HG02623 (cell line): Measurements from ENCODE around the gene STX7.

Source experiments
- ATAC-seq: cut with Tn5 transposase; IDR thresholded peaks from one replicate; pipeline ENCODE4 v1.9.1; 2021; ENCODE audit warnings: moderate library complexity; ENCODE audit not compliant: unreplicated experiment

STX7 gene

GRCh38 chr6:132506869-132507808 is 5.8 kb downstream of the STX7 start:
- ATAC-seq = no peak

DNA sequence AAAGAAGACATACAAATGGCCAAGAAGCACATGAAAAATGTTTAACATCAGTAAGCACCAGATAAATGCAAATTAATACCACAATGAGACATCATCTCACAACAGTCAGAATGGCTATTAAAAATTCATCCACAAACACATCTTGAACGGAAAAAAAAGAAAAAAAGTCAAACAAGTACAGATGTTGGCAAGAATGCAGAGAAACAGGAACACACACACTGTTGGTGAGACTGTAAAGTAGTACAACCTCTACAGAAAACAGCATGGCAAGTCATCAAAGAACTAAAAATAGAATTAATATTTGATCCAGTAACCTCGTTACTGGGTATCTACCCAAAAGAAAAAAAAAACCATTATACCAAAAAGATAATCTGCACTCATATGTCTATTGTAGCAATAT is 6.5 kb downstream of the STX7 start:
- no peak for ATAC-seq

GRCh38 chr6:132505158-132505557 is 7.8 kb downstream of the STX7 start:
- ATAC-seq = no peak

DNA sequence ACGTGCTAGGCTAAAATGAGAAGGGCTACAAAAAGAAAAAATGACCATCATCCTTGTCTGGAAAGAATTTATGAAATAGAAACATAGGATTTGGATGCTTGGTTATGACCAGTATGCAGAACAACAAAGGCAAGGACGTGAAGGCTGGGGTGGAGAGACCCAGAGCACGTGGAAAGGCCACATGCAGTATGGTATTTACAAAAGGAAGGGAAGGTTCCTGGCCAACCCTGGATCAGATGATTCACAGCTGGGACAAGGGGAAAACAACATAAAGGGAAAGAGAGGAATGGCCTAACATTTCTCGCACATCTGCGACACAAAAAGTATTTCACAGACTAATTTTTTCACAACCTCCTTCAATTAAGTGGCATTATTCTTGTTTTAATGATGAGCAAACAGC is 8.2 kb downstream of the STX7 start:
- ATAC-seq = no peak

DNA sequence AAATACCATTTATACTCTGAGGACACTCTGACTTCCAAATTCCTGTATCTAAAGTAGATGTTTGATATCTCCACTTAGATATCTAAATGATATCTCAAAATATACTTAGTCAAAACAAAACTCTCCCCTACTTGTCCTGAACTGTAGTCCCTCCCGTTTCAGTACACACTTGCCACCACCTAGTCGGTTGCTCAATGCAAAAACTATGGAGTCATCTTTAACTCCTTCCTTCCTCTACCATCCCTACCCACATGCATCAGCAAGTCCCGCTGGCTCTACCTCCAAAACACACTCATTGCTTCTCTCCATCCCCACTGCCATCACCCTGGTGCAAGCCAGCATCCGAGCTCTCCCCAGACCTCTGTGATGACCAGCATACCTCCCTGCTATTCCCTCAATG is 13.2 kb downstream of the STX7 start:
- no peak for ATAC-seq

- ATAC-seq = peak; percentile 35
Measured at GRCh38 chr6:132498638-132499037, 14.3 kb downstream of the STX7 start.

DNA sequence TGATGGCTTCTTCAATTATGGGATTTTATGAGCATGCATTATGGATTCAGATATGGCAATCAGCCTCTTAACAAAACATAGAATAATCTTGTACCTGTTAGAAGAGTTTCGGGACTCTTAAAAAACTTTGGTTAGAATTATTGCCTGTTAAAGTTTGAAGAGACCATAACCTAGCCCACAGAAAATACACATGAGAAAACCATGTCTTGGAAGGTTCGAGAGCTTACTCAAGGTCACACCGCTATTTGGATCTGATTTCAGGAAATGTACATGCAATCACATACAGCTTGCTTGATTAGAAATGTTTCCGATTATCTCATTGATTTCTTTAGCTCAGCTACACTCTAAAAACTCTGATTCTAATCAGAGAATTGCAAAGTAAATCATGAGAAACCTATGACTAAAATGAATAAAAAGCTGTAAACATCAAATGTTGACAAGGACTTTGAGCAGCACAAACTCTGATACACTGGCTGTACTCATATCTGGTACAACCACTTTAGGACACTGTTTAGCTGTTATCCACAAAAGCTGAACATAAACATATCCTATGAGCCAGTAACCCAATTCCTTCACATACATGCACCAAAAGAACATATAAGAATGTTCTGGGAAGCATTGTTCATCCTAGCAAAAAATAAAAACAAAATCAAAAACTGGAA is 16.3 kb downstream of the STX7 start:
- ATAC-seq = no peak

- ATAC-seq = peak; percentile 49
Measured at GRCh38 chr6:132495604-132496079, 17.3 kb downstream of the STX7 start.

GRCh38 chr6:132494954-132495353 is 18.0 kb downstream of the STX7 start:
- no peak for ATAC-seq

DNA sequence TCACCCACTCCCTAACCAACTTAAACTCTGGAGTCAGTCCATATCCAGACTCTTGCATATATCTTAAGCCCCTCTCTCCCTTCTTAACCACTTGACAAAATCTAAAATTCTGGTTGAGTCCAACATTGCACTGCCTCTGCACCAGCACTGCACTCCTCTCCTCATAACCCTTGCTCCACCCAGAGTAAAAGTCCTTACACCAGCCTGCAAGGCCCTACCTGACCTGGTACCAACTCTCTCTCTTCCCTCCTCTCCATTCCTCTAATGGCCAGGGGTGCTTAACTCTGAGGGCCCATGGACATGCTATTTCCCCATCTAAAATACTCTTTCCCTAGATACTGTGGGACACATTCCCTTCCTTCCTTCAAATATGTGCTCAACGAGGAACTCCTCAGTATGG is 21.0 kb downstream of the STX7 start:
- no peak for ATAC-seq

- ATAC-seq = no peak
Measured at GRCh38 chr6:132491303-132491702, 21.6 kb downstream of the STX7 start.

DNA sequence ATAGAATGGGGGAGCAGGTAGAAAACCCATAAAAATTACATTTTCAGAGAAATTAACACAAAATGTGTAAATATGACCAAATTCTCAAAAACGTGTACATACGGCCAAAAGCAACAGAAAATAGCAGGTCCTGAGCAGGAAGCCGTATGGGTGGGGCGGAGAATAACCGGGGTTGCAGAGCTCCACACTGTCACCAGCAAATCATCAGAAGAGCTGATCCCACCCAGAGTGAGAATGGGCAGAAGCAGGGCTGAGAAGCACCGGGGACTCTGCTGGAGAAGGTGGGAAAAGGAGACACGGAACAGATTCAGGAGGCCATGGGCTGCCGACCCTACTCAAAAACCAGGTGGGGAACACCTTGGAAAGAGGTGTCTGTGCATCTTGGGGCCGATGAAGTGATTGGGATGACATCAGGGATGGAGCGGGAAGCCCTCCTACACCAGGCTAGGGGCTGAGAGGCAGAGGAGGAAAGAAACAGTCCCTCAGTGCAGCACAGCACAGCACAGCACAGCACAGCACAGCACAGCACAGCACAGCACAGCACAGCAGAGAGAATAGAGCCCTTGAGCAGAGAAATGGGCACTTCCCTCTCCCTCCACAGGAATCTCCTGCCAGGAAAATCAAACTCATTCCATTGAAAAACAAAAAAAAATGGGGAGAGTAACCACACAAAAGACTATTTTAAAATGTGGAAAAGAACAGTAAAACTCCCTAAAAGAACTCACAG is 22.3 kb downstream of the STX7 start:
- ATAC-seq = peak; percentile 42

GRCh38 chr6:132490024-132490423 is 22.9 kb downstream of the STX7 start:
- peak; percentile 42 for ATAC-seq

DNA sequence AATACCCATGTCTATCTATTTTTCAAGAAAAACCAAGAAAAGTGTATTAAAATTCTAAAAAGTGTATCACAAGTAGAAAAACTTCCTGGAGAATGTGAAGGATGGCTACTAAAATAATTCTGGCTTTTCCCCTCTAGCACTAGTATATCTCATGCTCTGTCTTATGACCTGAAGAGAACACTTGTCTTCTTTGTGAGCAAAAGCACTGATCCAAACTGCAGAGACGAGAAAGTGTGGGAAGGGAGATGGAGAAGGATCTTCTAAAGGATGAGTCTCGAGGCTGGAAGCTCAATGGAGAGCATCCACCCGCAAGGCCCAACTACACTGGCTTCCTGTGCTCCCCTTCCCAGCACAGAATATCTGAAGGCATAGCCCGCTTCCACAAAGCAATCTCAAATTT is 23.5 kb downstream of the STX7 start:
- no peak for ATAC-seq

GRCh38 chr6:132487762-132488161 is 25.2 kb downstream of the STX7 start:
- ATAC-seq = no peak

GRCh38 chr6:132484680-132485018 is 28.3 kb downstream of the STX7 start:
- ATAC-seq = peak; percentile 26

DNA sequence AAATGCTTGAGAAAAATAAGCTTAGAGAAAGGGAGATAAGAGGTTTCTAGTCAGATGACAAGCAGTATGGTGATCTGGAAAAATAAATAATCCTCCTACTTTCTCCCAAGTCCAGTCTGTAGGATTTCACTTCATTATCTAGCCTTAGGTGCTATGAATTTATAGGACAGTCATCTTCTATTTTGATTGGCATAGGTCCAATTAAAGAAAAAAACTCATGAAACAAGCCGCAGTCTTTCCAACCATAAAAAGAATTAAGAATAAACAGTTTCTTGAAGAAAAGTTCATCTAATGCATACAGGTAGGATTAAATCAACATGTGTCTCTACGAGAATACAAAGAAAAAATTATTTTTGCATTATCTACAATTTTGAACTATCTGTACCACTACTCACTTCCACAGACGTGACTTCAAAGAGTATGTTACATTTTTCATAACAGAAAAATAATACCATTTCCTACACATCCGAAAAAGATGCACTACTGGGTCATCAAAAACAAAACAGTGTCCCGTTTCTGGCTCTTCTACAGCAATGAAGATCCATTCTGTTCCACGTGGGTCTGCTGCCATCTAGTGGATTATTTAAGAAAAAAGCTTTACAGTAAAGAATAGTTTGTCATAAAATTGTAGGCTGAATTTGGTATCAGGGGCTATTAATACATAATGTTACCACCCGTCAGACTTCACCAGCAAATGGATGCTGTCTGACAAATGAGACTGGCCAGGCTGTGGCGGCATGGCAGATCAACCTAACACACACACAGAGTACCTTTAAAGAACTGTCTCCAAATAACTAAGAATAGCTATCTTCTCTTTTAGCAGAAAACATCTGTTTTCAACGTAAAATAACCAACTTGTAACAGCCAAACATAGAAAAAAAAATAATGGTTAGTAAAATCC is 28.9 kb downstream of the STX7 start:
- ATAC-seq = peak; percentile 67

DNA sequence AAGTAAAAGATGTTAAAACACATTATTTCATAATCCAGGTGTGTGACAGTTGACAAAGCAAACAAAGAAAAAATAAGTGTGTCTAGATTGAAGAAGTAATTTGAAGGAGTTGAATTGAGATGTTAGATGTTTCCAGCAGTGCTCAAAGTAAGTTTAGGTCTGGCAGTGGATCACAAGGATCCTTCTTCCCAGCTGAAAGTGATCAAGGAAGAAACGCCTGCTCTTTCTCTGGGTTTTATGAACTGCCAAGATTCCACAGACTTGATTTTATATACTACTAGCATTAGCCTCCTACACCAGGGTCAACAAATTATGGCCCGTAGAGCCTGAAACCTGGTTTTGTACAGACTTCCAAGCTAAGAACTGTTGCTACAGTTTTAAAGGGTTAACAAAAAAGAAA is 30.3 kb downstream of the STX7 start:
- no peak for ATAC-seq

GRCh38 chr6:132481189-132481588 is 31.7 kb downstream of the STX7 start:
- ATAC-seq = no peak

DNA sequence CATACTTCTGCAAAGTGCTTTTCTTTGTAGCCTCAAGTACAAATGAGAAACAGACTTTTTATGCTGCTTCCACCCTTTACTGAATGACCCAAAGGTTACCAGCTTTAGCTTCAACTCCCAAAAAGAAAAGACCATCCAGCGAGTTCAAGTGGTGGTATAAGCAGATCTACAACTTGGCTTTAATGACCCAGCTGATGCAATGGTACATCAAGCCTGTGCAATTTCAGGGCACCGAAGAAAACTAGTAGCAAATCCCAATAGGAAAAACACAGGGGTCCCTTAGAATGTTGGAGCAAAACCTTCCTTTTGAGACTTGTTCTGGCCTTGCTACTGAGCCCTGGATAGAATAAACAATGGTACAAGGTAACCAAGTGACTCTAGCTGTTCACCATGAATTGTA is 33.8 kb downstream of the STX7 start:
- no peak for ATAC-seq

DNA sequence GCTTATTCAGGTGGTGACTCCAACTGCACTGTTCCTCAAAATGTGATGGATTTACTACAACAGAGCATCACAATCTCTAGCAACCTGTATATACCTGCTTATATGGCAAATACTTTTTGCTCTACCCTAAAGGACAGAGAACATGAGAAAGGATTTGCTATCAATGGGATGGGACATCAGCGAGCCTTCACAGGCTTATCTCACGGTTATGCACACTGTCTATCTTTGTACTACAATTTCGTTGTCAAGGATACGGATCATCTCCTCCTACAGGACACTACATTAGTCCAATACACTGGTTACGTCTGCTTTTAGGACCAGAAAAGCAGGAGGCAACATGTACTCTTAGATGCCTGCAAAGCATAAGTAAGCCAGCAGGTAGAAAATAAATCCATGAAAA is 34.2 kb downstream of the STX7 start:
- no peak for ATAC-seq
